Epithelial cell of proximal tubule (primary cell): ENCODE results near the gene CRTC2. TPM values are rescaled to one million over a fixed set of nuclear protein-coding genes. Genes with fewer than 3 reads are reported as not detected.
"Not testable (repeated sequence)": the region's sequence is repeated elsewhere in the genome, so short reads cannot be mapped to it uniquely, and the experiment has no call there.

Experiments used
- DNase-seq: peaks from one replicate; pipeline ENCODE4 v3.0.0-alpha.2; 2011; ENCODE audit warnings: low read depth
- H3K4me3 ChIP-seq: 2 replicates; pipeline ENCODE4 v1.5.1; 2011; ENCODE audit warnings: low read depth, mild to moderate bottlenecking, low read length
- CTCF ChIP-seq: conservative IDR thresholded peaks from 2 replicates; pipeline ENCODE4 v1.5.1; 2012; ENCODE audit warnings: low read depth, mild to moderate bottlenecking, low read length
- total RNA-seq: library from RNA; depleted of rRNA; stranded (reverse); fragments of >200 nt; gene quantifications from 2 replicates; pipeline ENCODE4 v1.2.3, GENCODE V29; 2015

The CRTC2 gene
- total RNA-seq, 1 donor from 2014 or later = 24.6 TPM

- no peak overlapping the region for H3K4me3 ChIP-seq
- no peak for TF ChIP-seq CTCF
- DNase-seq = no peak
Measured at GRCh38 chr1:153906396-153906795, 52.0 kb downstream of the CRTC2 start.

- not testable (repeated sequence) for DNase-seq, H3K4me3 ChIP-seq
Measured at GRCh38 chr1:153905908-153906307, 52.5 kb downstream of the CRTC2 start.

GRCh38 chr1:153903841-153904455, 54.5 kb downstream of the CRTC2 start:
- DNase-seq = no peak
- TF ChIP-seq CTCF = no peak
- H3K4me3 ChIP-seq = no peak overlapping the region

GRCh38 chr1:153899509-153899908, 58.9 kb downstream of the CRTC2 start:
- TF ChIP-seq CTCF = no peak
- H3K4me3 ChIP-seq = no peak overlapping the region
- no peak for DNase-seq

Other genes with a start within 250 kb of the CRTC2 start
- 23.2 and 30.3 TPM in 2 replicates for gene INTS3, start 230.6 kb downstream of the CRTC2 start, total RNA-seq
- gene SLC27A3, start 183.2 kb downstream of the CRTC2 start, total RNA-seq = 5.1 and 6.5 TPM in 2 replicates
- gene GATAD2B, start 35.6 kb downstream of the CRTC2 start, total RNA-seq = 6.8 and 10.3 TPM in 2 replicates
- gene DENND4B, start 11.9 kb downstream of the CRTC2 start, total RNA-seq = 19.1 and 42.5 TPM in 2 replicates
- 107 and 145 TPM in 2 replicates for gene SLC39A1, start 4.9 kb upstream of the CRTC2 start, total RNA-seq
- 10.7 and 15.3 TPM in 2 replicates for gene CREB3L4, start 9.3 kb upstream of the CRTC2 start, total RNA-seq
- gene JTB, start 19.1 kb upstream of the CRTC2 start, total RNA-seq = 170 and 314 TPM in 2 replicates
- 30.5 and 41.9 TPM in 2 replicates for gene RAB13, start 27.7 kb upstream of the CRTC2 start, total RNA-seq
- gene RPS27, start 32.1 kb upstream of the CRTC2 start, total RNA-seq = 1,876 and 2,488 TPM in 2 replicates
- not detected in 2 replicates for gene NUP210L, start 196.5 kb upstream of the CRTC2 start, total RNA-seq
- gene TPM3, start 233.5 kb upstream of the CRTC2 start, total RNA-seq = 569 and 700 TPM in 2 replicates
- not detected in 2 replicates for gene CFAP141, start 247.7 kb upstream of the CRTC2 start, total RNA-seq